OCI-M2 (cell line): ENCODE measurements around the gene NYAP2.

Source experiments
- DNase-seq: peaks from one replicate; lab custom pipeline; 2025; ENCODE audit not compliant: unreplicated experiment; lab: John Stamatoyannopoulos, UW

The NYAP2 gene

GRCh38 chr2:225536036-225536435 is 136.5 kb downstream of the NYAP2 start:
- no peak for DNase-seq

- DNase-seq: no peak
Observed at GRCh38 chr2:225543626-225544025, 144.1 kb downstream of the NYAP2 start.

DNA sequence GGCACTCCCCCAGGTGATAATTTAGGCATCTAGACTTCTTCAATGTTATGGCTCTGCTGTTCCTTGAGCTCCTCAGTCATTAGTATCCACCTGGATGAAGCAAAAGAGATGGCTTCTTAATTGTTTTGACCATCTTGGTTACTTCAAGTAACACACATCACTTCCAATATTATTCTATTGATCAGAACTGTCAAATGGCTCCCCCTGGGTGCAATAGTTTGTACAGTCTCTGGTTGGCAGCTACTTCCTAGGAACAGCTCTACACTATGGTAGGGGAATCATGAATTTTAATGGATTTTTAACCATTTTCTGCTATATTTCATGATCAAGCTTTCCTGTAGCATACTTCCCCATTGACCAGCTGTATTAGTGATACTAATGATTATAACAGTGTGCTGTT is 157.0 kb downstream of the NYAP2 start:
- DNase-seq: no peak

GRCh38 chr2:225558399-225559071 is 159.0 kb downstream of the NYAP2 start:
- no peak for DNase-seq

DNA sequence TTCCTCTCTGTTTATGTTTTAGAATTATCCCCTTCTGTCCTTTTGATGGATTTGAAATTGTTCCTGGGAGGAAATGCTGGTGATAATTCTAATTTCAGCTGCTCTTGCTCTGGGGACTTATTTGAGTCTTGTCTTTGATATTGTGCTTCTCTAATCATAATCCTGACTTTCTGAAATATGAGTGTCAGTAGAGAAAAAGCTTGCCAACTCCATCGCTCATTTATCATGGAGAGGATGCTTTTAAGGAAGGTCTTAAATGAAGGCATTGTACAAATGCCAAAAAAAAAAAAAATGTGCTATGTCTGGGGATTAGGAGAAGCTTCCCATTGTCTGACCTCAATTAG is 159.5 kb downstream of the NYAP2 start:
- DNase-seq: no peak

DNA sequence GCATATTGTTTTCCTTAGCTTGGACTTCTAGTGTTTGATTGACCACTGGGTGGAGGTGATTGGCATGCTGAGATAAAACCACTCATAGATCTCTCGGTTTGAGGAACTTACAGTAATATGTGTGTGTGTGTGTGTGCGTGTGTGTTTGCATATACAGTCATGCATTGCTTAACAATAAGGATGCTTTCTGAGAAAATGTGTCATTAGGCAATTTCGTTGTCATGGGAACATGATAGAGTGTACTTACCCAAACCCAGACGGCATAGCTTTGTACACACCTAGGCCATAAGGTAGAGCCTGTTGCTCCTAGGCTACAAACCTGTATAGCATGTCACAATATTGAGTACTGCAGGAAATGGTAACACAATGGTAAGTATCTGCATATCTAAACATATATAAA is 167.3 kb downstream of the NYAP2 start:
- DNase-seq: no peak

DNA sequence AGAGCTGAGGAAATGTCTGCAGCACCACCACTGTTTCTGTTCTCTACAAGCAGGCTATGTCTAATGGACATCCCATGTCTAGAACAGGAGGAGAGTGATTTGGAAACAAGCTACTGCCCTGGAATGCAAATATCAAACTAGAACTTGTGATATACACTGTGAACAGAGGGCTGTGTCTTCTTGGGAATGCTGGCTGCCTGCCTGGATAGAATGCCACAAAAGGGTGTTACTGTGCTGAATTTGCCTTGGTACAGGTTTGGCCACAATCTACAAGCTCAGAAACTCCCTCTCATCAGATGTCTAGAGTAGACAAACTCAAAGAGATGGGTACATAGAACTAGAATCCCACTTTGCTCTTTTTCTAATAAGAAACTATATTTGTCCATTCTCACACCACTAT is 170.5 kb downstream of the NYAP2 start:
- no peak for DNase-seq

- DNase-seq: no peak
Observed at GRCh38 chr2:225573603-225574002, 174.1 kb downstream of the NYAP2 start.

GRCh38 chr2:225574582-225575138 is 175.2 kb downstream of the NYAP2 start:
- DNase-seq: no peak

DNA sequence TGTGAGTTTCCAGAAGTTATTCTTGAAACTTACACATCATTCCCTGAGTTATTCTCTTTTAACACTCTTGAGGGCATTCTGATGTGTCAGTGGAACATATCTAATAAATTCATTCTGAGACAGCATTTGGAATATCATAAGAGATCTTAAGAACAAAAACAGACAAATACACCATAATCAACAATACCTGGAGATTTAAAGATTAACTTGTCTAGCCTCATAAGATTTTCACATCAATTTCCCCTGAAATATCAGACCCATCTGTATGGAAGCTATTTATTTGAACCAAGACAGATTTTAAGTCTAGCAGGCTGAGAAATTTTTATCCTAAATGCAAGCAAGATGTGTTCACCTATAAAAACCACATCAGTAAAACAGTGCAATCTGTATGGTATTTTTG is 181.6 kb downstream of the NYAP2 start:
- DNase-seq: no peak

DNA sequence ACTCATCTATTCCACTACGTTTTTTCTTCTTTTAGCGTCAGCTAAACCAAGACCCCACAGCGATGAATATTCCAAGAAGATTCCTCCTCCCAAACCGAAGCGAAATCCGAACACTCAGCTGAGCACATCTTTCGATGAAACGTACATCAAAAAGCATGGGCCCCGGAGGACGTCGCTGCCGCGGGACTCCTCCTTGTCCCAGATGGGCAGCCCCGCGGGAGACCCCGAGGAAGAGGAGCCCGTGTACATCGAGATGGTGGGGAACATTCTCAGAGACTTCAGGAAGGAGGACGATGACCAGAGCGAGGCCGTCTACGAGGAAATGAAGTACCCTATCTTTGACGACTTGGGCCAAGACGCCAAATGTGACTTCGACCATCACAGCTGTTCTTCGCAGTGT is 182.4 kb downstream of the NYAP2 start:
- DNase-seq: no peak

GRCh38 chr2:225582355-225583116 is 183.0 kb downstream of the NYAP2 start:
- DNase-seq: no peak

GRCh38 chr2:225584796-225585195 is 185.3 kb downstream of the NYAP2 start:
- DNase-seq: no peak

GRCh38 chr2:225590932-225591331 is 191.4 kb downstream of the NYAP2 start:
- no peak for DNase-seq

DNA sequence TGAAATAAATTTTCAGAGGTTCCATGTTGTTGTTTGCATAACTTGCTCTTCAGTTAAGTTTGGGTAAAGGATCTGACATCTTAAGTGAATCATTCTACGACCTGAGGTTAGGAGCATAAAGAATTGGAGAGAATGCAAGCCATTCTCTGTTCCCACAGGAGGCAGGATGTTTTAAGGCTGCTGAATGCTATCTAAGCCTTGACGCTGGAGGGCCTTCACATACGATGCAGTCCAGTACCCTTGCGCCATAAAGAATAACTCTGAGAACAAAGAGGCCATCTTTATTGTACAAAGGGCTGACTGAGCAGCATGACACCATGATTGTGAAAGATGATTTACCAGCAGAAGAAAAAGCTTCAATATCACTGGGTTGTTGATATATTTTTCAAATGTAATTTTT is 198.4 kb downstream of the NYAP2 start:
- no peak for DNase-seq

- no peak for DNase-seq
Observed at GRCh38 chr2:225598426-225598825, 198.9 kb downstream of the NYAP2 start.

DNA sequence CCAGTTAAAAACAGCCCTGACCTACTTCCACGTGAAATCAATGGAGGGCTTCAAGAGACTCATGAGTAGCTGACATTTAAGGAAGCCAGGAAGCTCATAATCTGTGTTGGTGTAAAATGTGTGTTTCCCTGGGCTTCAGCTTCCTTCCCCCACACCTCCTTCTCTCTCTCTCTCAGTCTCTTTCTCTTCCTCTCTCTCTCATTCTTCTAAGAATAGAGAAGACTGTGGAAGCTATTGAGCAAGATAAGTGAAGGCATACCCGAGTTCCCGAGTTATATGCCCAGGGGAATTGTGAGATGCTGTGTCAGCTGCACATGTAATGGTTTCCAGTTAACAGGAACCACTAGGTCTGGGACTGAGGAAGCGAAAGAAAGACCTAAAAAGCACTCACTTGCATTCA is 199.4 kb downstream of the NYAP2 start:
- DNase-seq: no peak

DNA sequence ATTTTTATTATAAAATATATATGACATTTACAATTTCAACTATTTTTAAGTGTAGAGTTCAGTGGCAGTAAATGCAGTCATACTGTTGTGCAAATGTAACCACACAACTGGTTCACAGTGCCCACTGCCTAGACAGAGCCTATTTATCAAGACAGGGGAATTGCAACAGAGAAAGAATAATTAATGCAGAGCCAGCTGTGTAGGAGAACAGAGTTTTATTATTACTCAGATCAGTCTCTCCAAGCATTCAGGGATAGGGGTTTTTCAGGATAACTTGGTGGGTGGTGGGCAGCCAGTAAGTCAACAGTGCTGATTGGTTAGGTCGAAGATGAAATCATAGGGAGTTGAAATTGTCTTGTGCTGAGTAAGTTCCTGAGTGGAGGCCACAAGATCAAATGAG is 200.3 kb downstream of the NYAP2 start:
- DNase-seq: no peak

GRCh38 chr2:225600444-225600843 is 200.9 kb downstream of the NYAP2 start:
- DNase-seq: no peak

- no peak for DNase-seq
Observed at GRCh38 chr2:225600865-225601264, 201.4 kb downstream of the NYAP2 start.

DNA sequence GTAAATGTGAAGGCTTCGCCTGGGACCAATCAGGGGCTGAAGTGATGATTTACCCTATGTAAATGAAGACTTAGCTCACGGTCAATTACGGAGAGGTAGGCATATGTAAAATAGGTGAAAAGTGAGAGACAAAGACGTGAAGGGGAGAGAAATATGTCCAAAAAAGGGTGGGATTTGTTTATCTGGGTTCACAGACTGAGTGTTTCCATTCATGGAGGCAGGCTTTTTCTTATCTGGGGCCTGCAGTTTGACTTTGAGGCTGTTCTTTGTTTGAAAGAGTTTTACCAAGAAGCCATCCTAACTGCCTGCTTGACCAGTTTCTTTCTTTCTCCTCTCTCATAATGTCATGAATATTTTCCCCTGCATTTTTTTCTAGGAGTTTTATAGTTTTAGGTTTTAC is 202.7 kb downstream of the NYAP2 start:
- no peak for DNase-seq

DNA sequence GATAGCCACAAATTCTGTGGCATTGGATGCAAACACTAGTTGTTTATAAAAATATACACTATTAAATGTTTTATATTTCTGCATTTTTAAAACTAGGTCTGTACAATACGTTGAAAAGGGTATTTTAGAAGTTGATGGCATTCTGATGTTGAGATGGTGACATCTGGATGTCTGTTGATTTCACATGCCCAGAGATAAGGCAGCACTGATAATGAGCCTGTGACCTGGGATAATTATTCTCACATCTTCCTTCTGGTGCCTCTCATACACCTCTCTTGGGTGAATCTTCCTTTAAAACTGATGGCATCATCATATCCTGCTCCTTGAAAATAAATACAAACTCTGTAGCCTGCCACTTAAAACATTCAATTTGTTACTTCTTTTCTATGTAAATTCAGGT is 208.6 kb downstream of the NYAP2 start:
- DNase-seq: no peak

- no peak for DNase-seq
Observed at GRCh38 chr2:225612636-225613035, 213.1 kb downstream of the NYAP2 start.
